HCT116 (cell line): ENCODE data around the gene PRSS21. TPM values are rescaled to one million over a fixed set of nuclear protein-coding genes. Genes with fewer than 3 reads are reported as not detected.

ENCODE experiments used
- ATAC-seq: fragments of 200-7000 bp; cut with Tn5 transposase; 2 replicates; pipeline ENCODE4 v1.9.1; 2020; ENCODE audit warnings: mild to moderate bottlenecking, moderate library complexity
- BruUV-seq: library from RNA; stranded (reverse); fragments of 400-500 nt; replicated peaks from 2 replicates; lab custom pipeline; 2021; lab: Mats Ljungman, UMichigan
- CTCF ChIA-PET: fragments of 300-600 bp; sonication (Branson Sonifier 250); formaldehyde crosslinking; loops from one replicate; lab custom pipeline; 2021; ENCODE audit warnings: antibody characterized with exemption; lab: Charles Lee
- POLR2A ChIA-PET: fragments of 300-600, 350-600 bp; sonication (Branson Sonifier 250); formaldehyde crosslinking; loops from one replicate; lab custom pipeline; 2021; ENCODE audit warnings: antibody characterized with exemption; lab: Charles Lee
- RAD21 ChIA-PET, 2 experiments: fragments of 300-600 bp; sonication (Branson Sonifier 250); formaldehyde crosslinking; loops; one replicate each; lab custom pipeline; 2023; ENCODE audit warnings: low total read pairs in 2 of 2; ENCODE audit not compliant: uncharacterized antibody in 2 of 2, unreplicated experiment in 2 of 2, low non-redundant PET in 1 of 2; lab: Charles Lee
- DNase-seq: peaks from one replicate; pipeline ENCODE4 v3.0.0-alpha.2; 2010; ENCODE audit warnings: low read depth, low spot score
- H2AFZ ChIP-seq: fragments of 200-600 bp; shearing (Covaris generic), sonication (generic); 2 replicates; pipeline ENCODE4 v1.6.1; 2017; ENCODE audit warnings: low read depth, mixed run types, mixed read lengths, antibody characterized with exemption, low read length; ENCODE audit not compliant: poor library complexity, severe bottlenecking
- H3K27ac ChIP-seq: 2 replicates; pipeline ENCODE4 v1.5.1; 2012; ENCODE audit warnings: low read depth, low read length
- H3K27me3 ChIP-seq: fragments of 200-600 bp; sonication (generic); 2 replicates; pipeline ENCODE4 v1.6.1; 2016; ENCODE audit warnings: mixed run types, low read length, mixed read lengths; ENCODE audit not compliant: insufficient read depth
- H3K36me3 ChIP-seq, 2 experiments: fragments of 200-500 bp in 1 of 2; fragments of 200-600 bp in 1 of 2; sonication (Bioruptor generic) in 1 of 2; sonication (generic) in 1 of 2; 2 replicates each; pipeline versions ENCODE4 v1.5.1 to v1.6.1; 2014 to 2016; ENCODE audit warnings: low read length in 2 of 2, inconsistent platforms in 1 of 2, mixed read lengths in 1 of 2, mixed run types in 1 of 2; ENCODE audit not compliant: insufficient read depth in 2 of 2, control insufficient read depth in 1 of 2
- H3K4me1 ChIP-seq, 2 experiments: fragments of 200-600 bp in 1 of 2; sonication (generic) in 1 of 2; 2 replicates each; pipeline versions ENCODE4 v1.5.1 to v1.6.1; 2012 to 2017; ENCODE audit warnings: low read length in 2 of 2, inconsistent platforms in 1 of 2, mild to moderate bottlenecking in 1 of 2, mixed read lengths in 1 of 2, mixed run types in 1 of 2, moderate library complexity in 1 of 2; ENCODE audit not compliant: insufficient read depth in 2 of 2, control insufficient read depth in 1 of 2
- H3K4me2 ChIP-seq: fragments of 200-600 bp; sonication (generic); 2 replicates; pipeline ENCODE4 v1.6.1; 2017; ENCODE audit warnings: mixed run types, low read length, mixed read lengths
- H3K4me3 ChIP-seq, 2 experiments: fragments of 200-600 bp in 1 of 2; sonication (generic) in 1 of 2; replicated peaks in 1 of 2; 2 replicates each; pipeline ENCODE4 v1.5.1; 2011 to 2016; ENCODE audit warnings: low read length in 2 of 2, control low read depth in 1 of 2, low read depth in 1 of 2, mild to moderate bottlenecking in 1 of 2, mixed read lengths in 1 of 2, mixed run types in 1 of 2
- H3K79me2 ChIP-seq: fragments of 200-600 bp; sonication (generic); 2 replicates; pipeline ENCODE4 v1.6.1; 2017; ENCODE audit warnings: mild to moderate bottlenecking, mixed run types, low read length, moderate library complexity, mixed read lengths; ENCODE audit not compliant: insufficient read depth
- H3K9ac ChIP-seq: fragments of 200-600 bp; sonication (generic); 2 replicates; pipeline ENCODE4 v1.6.1; 2016; ENCODE audit warnings: low read length, mixed read lengths
- H3K9me2 ChIP-seq: fragments of 200-600 bp; sonication (generic), shearing (Covaris generic); 2 replicates; pipeline ENCODE4 v1.6.1; 2017; ENCODE audit warnings: mixed run types, mild to moderate bottlenecking, moderate library complexity; ENCODE audit not compliant: insufficient read depth
- H3K9me3 ChIP-seq, 2 experiments: fragments of 200-500 bp in 1 of 2; fragments of 200-600 bp in 1 of 2; sonication (Bioruptor generic) in 1 of 2; sonication (generic) in 1 of 2; 2 replicates each; pipeline ENCODE4 v1.6.1; 2014 to 2017; ENCODE audit warnings: low read length in 2 of 2, mixed read lengths in 2 of 2, inconsistent platforms in 1 of 2, low read depth in 1 of 2, mild to moderate bottlenecking in 1 of 2, mixed run types in 1 of 2, moderate library complexity in 1 of 2; ENCODE audit not compliant: control insufficient read depth in 1 of 2, insufficient read depth in 1 of 2
- H4K20me1 ChIP-seq: fragments of 200-600 bp; sonication (generic), shearing (Covaris generic); 2 replicates; pipeline ENCODE4 v1.6.1; 2017; ENCODE audit warnings: mixed run types, mild to moderate bottlenecking, moderate library complexity; ENCODE audit not compliant: insufficient read depth
- CEBPB ChIP-seq: IDR thresholded peaks from 2 replicates; pipeline ENCODE4 v1.6.1; 2012; ENCODE audit warnings: low read depth
- EGR1 ChIP-seq: IDR thresholded peaks from 2 replicates; pipeline ENCODE4 v1.6.1; 2012; ENCODE audit warnings: low read depth
- ELF1 ChIP-seq: IDR thresholded peaks from 2 replicates; pipeline ENCODE4 v1.6.1; 2012; ENCODE audit warnings: low read depth, borderline replicate concordance
- EZH2 ChIP-seq: fragments of 200-600 bp; sonication (generic); IDR thresholded peaks from 2 replicates; pipeline ENCODE4 v1.6.1; 2017; ENCODE audit warnings: antibody characterized with exemption, mixed run types
- JUND ChIP-seq: IDR thresholded peaks from 2 replicates; pipeline ENCODE4 v1.6.1; 2012
- POLR2A ChIP-seq: IDR thresholded peaks from 2 replicates; pipeline ENCODE4 v1.7.0; 2011; ENCODE audit warnings: borderline replicate concordance; ENCODE audit not compliant: insufficient read depth, insufficient read length; ENCODE audit errors: extremely low read depth
- RAD21 ChIP-seq: IDR thresholded peaks from 2 replicates; pipeline ENCODE4 v1.6.1; 2012; ENCODE audit warnings: low read depth, mild to moderate bottlenecking
- SP1 ChIP-seq: IDR thresholded peaks from 2 replicates; pipeline ENCODE4 v1.6.1; 2012; ENCODE audit warnings: low read depth
- SRF ChIP-seq: IDR thresholded peaks from 2 replicates; pipeline ENCODE4 v1.6.1; 2012; ENCODE audit warnings: low read depth
- YY1 ChIP-seq: IDR thresholded peaks from 2 replicates; pipeline ENCODE4 v1.6.1; 2011; ENCODE audit warnings: low read length, low read depth, moderate library complexity, mild to moderate bottlenecking; ENCODE audit not compliant: insufficient replicate concordance; ENCODE audit errors: extremely low read depth
- ZNF274 ChIP-seq: fragments of 200-500 bp; sonication (Bioruptor generic); IDR thresholded peaks from 2 replicates; pipeline ENCODE4 v1.6.1; 2014; ENCODE audit warnings: mild to moderate bottlenecking, low read depth, low read length, inconsistent platforms
- intact Hi-C: fragments of 100-400 bp; cut with micrococcal nuclease; formaldehyde crosslinking; loops from 2 replicates; pipeline ENCODE4 v1.10.0; 2022
- total RNA-seq: library from RNA; stranded (reverse); gene quantifications from one replicate; pipeline ENCODE4 v1.2.1, GENCODE V29; 2021; ENCODE audit not compliant: unreplicated experiment
- TF ChIP-seq, protein P1 (sequence below): IDR thresholded peaks from 2 replicates; pipeline ENCODE4 v1.6.1; 2012
- TF ChIP-seq, protein P2 (sequence below): IDR thresholded peaks from 2 replicates; pipeline ENCODE4 v1.6.1; 2011; ENCODE audit warnings: mild to moderate bottlenecking, low read length, moderate library complexity; ENCODE audit not compliant: insufficient replicate concordance; ENCODE audit errors: extremely low read depth
- TF ChIP-seq, protein P3 (sequence below), 3 experiments: fragments of 200-600 bp in 1 of 3; sonication (generic) in 1 of 3; IDR thresholded peaks in 2 of 3; conservative IDR thresholded peaks in 1 of 3; 2 replicates each; pipeline ENCODE4 v1.5.1; 2012 to 2017; ENCODE audit warnings: low read depth in 2 of 3, low read length in 2 of 3, antibody characterized with exemption in 1 of 3, borderline replicate concordance in 1 of 3, control low read depth in 1 of 3, mild to moderate bottlenecking in 1 of 3, mixed read lengths in 1 of 3, mixed run types in 1 of 3, moderate library complexity in 1 of 3; ENCODE audit not compliant: insufficient read depth in 1 of 3
- TF ChIP-seq, protein P4 (sequence below): IDR thresholded peaks from 2 replicates; pipeline ENCODE4 v1.6.1; 2012

The PRSS21 gene
- total RNA-seq, 1 experiment from 2014 or later: 0.39 TPM

DNA sequence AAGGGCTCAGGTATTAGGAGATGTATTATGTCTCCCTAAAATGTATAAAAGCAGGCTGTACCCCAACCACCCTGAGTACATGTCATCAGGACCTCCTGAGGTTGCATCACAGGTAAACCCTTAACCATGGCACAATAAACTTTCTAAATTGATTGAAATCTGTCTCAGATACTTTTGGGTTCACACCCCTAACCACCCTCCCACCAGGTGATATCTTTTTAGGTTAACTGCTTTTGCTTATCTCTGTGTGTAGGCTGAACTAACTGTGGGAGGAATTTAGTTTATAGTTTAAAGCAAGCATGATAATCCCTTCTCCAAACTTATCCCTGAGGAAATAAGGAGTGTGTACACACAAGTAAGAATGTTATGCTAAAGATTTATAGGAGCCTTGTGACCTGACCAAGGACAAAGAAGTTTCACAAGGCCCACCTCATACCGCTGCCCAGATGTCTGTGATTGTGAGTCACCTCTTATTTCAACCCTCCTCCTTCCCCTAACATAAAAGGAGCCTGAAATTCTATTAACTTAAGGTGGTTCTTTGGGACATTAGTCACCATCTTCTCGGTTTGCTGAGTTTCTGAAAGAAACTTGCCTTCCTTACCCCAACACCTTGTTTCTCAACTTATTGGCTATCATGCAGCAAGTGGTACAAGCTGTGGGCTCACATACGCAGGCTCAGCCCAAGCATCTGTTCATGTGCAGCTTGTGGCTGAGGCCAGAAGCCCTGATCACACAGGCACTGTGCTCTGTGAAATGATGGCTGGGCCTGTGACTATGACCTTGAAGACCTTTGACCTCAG lies 29.7 kb downstream of the PRSS21 start:
- Histone ChIP-seq H3K4me2 (peak overlapping the region; percentile 38), H3K9me3 (no peaks in the 10 kb centered on the region), H3K27ac (peak overlapping the region; percentile 17), H3K9ac (no peak overlapping the region), H3K36me3 (no peaks in the 10 kb centered on the region), H2AFZ (no peak overlapping the region), H3K79me2 (no peaks in the 10 kb centered on the region), H3K9me2 (no peaks in the 10 kb centered on the region), H4K20me1 (no peaks in the 10 kb centered on the region), H3K4me1 (peaks cover 5 to 35% of the 10 kb centered on the region in 2 experiments; a peak in 3 of 4 replicates), H3K27me3 (no peaks in the 10 kb centered on the region), H3K4me3 (no peak overlapping the region)
- CTCF ChIA-PET: no interaction called here
- intact Hi-C loops: no loop called here
- DNase-seq: no peak
- RAD21 ChIA-PET: no interaction called here
- POLR2A ChIA-PET: no interaction called here
- BruUV-seq: no TSS peak
- TF ChIP-seq, protein P1, sequence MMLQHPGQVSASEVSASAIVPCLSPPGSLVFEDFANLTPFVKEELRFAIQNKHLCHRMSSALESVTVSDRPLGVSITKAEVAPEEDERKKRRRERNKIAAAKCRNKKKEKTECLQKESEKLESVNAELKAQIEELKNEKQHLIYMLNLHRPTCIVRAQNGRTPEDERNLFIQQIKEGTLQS: no peak
- no peak for TF ChIP-seq SRF
- no peak for TF ChIP-seq ZNF274
- TF ChIP-seq, protein P2, sequence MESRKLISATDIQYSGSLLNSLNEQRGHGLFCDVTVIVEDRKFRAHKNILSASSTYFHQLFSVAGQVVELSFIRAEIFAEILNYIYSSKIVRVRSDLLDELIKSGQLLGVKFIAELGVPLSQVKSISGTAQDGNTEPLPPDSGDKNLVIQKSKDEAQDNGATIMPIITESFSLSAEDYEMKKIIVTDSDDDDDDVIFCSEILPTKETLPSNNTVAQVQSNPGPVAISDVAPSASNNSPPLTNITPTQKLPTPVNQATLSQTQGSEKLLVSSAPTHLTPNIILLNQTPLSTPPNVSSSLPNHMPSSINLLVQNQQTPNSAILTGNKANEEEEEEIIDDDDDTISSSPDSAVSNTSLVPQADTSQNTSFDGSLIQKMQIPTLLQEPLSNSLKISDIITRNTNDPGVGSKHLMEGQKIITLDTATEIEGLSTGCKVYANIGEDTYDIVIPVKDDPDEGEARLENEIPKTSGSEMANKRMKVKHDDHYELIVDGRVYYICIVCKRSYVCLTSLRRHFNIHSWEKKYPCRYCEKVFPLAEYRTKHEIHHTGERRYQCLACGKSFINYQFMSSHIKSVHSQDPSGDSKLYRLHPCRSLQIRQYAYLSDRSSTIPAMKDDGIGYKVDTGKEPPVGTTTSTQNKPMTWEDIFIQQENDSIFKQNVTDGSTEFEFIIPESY: no peak
- TF ChIP-seq SP1: no peak
- TF ChIP-seq YY1: no peak
- no peak for TF ChIP-seq EZH2
- TF ChIP-seq JUND: no peak
- TF ChIP-seq, protein P3, sequence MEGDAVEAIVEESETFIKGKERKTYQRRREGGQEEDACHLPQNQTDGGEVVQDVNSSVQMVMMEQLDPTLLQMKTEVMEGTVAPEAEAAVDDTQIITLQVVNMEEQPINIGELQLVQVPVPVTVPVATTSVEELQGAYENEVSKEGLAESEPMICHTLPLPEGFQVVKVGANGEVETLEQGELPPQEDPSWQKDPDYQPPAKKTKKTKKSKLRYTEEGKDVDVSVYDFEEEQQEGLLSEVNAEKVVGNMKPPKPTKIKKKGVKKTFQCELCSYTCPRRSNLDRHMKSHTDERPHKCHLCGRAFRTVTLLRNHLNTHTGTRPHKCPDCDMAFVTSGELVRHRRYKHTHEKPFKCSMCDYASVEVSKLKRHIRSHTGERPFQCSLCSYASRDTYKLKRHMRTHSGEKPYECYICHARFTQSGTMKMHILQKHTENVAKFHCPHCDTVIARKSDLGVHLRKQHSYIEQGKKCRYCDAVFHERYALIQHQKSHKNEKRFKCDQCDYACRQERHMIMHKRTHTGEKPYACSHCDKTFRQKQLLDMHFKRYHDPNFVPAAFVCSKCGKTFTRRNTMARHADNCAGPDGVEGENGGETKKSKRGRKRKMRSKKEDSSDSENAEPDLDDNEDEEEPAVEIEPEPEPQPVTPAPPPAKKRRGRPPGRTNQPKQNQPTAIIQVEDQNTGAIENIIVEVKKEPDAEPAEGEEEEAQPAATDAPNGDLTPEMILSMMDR (IDR thresholded peaks at IDR 0.05 in 2 of 3, conservative IDR thresholded peaks at IDR 0.05 in 1 of 3; ENCODE audit: borderline replicate concordance in 1 of 3, insufficient read depth in 1 of 3, low read depth in 2 of 3, low read length in 2 of 3): no peak
- TF ChIP-seq EGR1: no peak
- no peak for TF ChIP-seq ELF1
- no peak for TF ChIP-seq POLR2A
- no peak for TF ChIP-seq CEBPB
- TF ChIP-seq RAD21: no peak
- TF ChIP-seq, protein P4, sequence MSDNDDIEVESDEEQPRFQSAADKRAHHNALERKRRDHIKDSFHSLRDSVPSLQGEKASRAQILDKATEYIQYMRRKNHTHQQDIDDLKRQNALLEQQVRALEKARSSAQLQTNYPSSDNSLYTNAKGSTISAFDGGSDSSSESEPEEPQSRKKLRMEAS: no peak
- no peak for ATAC-seq
